ENCODE measurements around the gene THSD7B. TPM values are rescaled to one million over a fixed set of nuclear protein-coding genes. Genes with fewer than 3 reads are reported as not detected.

Gene THSD7B
- total RNA-seq, 1 experiment from 2014 or later = under 0.01 TPM

- TF ChIP-seq EZH2 (IDR thresholded peaks at IDR 0.05; ENCODE audit: low read length, unreplicated experiment) (no peak), EZH2phosphoT487 (IDR thresholded peaks at IDR 0.05; ENCODE audit: borderline replicate concordance, low read length) (no peak)
- Histone ChIP-seq H3K9me2 (replicated peaks; ENCODE audit: low read length) (no peaks in the 10 kb centered on the region), H3K4me1 (ENCODE audit: insufficient read depth, low read length) (no peaks in the 10 kb centered on the region), H3K9ac (ENCODE audit: low read length) (no peak overlapping the region), H3K79me2 (ENCODE audit: low read length) (no peaks in the 10 kb centered on the region), H3K27ac (ENCODE audit: low read length) (no peak overlapping the region), H4K20me1 (ENCODE audit: low read length) (no peaks in the 10 kb centered on the region), H2AFZ (ENCODE audit: low read length) (no peak overlapping the region), H3K4me3 (ENCODE audit: low read length) (no peak overlapping the region), H3K27me3 (ENCODE audit: low read length) (peaks cover 25% of the 10 kb centered on the region), H3K36me3 (ENCODE audit: low read depth, low read length) (no peaks in the 10 kb centered on the region), H3K9me3 (ENCODE audit: low read length) (no peaks in the 10 kb centered on the region), H3F3A (ENCODE audit: low read length, unreplicated experiment) (no peaks in the 10 kb centered on the region), H3K4me2 (ENCODE audit: low read length) (no peak overlapping the region)
- CTCF ChIA-PET = no interaction called here
- POLR2A ChIA-PET (ENCODE audit: unreplicated experiment) = no interaction called here
- DNase-seq (no peak), ATAC-seq (no peak)
- no TSS peak for BruUV-seq (replicated peaks)
- intact Hi-C loops (cut with micrococcal nuclease) = no loop called here
These were observed 911.0 kb downstream of the THSD7B start for GRCh38 chr2:137676346-137676745.

- DNase-seq = no peak
- Histone ChIP-seq H3K4me1 (ENCODE audit: insufficient read depth, low read length) (no peaks in the 10 kb centered on the region), H3K27ac (ENCODE audit: low read length) (no peak overlapping the region), H4K20me1 (ENCODE audit: low read length) (no peaks in the 10 kb centered on the region), H3K27me3 (ENCODE audit: low read length) (peaks cover 29% of the 10 kb centered on the region), H3K9ac (ENCODE audit: low read length) (no peak overlapping the region), H3F3A (ENCODE audit: low read length, unreplicated experiment) (no peaks in the 10 kb centered on the region), H3K36me3 (ENCODE audit: low read depth, low read length) (no peaks in the 10 kb centered on the region), H2AFZ (ENCODE audit: low read length) (no peak overlapping the region), H3K9me3 (ENCODE audit: low read length) (no peaks in the 10 kb centered on the region), H3K9me2 (replicated peaks; ENCODE audit: low read length) (no peaks in the 10 kb centered on the region), H3K4me3 (ENCODE audit: low read length) (no peak overlapping the region), H3K4me2 (ENCODE audit: low read length) (no peak overlapping the region), H3K79me2 (ENCODE audit: low read length) (no peaks in the 10 kb centered on the region)
- intact Hi-C loops (cut with micrococcal nuclease) = loop anchor here (1.0 kb wide), 1 partner anchor 745 kb away; no protein-coding TSS in a partner anchor
- ChIA-PET POLR2A (ENCODE audit: unreplicated experiment) (no interaction called here), CTCF (interaction anchor here (0.6 kb wide), 1 partner anchor 433 kb away, joined by 4 read pairs; no protein-coding TSS in a partner anchor)
- peak; percentile 47; the same call in 1 of the 2 replicates for TF ChIP-seq CTCF (conservative IDR thresholded peaks at IDR 0.05; ENCODE audit: low read depth, low read length)
- no peak for TF ChIP-seq EZH2 (IDR thresholded peaks at IDR 0.05; ENCODE audit: low read length, unreplicated experiment)
- no peak for ATAC-seq
- no TSS peak for BruUV-seq (replicated peaks)
These were observed 912.1 kb downstream of the THSD7B start for GRCh38 chr2:137677466-137677865.

- H3K27ac ChIP-seq (ENCODE audit: low read length) = no peak overlapping the region
- no peaks in the 10 kb centered on the region for H3K9me3 ChIP-seq (ENCODE audit: low read length)
- H3K4me2 ChIP-seq (ENCODE audit: low read length) = no peak overlapping the region
- TF ChIP-seq EZH2phosphoT487 (IDR thresholded peaks at IDR 0.05; ENCODE audit: borderline replicate concordance, low read length) (no peak), EZH2 (IDR thresholded peaks at IDR 0.05; ENCODE audit: low read length, unreplicated experiment) (no peak), CTCF (conservative IDR thresholded peaks at IDR 0.05; ENCODE audit: low read depth, low read length) (no peak)
- ChIA-PET CTCF (no interaction called here), POLR2A (ENCODE audit: unreplicated experiment) (no interaction called here)
- intact Hi-C loops (cut with micrococcal nuclease) = no loop called here
- H3K79me2 ChIP-seq (ENCODE audit: low read length) = no peaks in the 10 kb centered on the region
- H3K9me2 ChIP-seq (replicated peaks; ENCODE audit: low read length) = no peaks in the 10 kb centered on the region
- no peak overlapping the region for H3K9ac ChIP-seq (ENCODE audit: low read length)
- no peaks in the 10 kb centered on the region for H4K20me1 ChIP-seq (ENCODE audit: low read length)
- H3K4me3 ChIP-seq (ENCODE audit: low read length) = no peak overlapping the region
- H2AFZ ChIP-seq (ENCODE audit: low read length) = no peak overlapping the region
- H3F3A ChIP-seq (ENCODE audit: low read length, unreplicated experiment) = no peaks in the 10 kb centered on the region
- BruUV-seq (replicated peaks) = no TSS peak
- ATAC-seq (no peak), DNase-seq (peak; percentile 43)
- no peaks in the 10 kb centered on the region for H3K27me3 ChIP-seq (ENCODE audit: low read length)
- H3K4me1 ChIP-seq (ENCODE audit: insufficient read depth, low read length) = peaks cover 3% of the 10 kb centered on the region; the same call in 1 of the 2 replicates
- H3K36me3 ChIP-seq (ENCODE audit: low read depth, low read length) = no peaks in the 10 kb centered on the region
These were observed 924.2 kb downstream of the THSD7B start for GRCh38 chr2:137689549-137689948.

Measured in PC-3 (cell line).